HG03135 (cell line): ENCODE measurements around the gene MINDY3.

ENCODE experiments used
- ATAC-seq: cut with Tn5 transposase; IDR thresholded peaks from one replicate; pipeline ENCODE4 v1.9.1; 2021; ENCODE audit warnings: mild to moderate bottlenecking, moderate library complexity; ENCODE audit not compliant: unreplicated experiment

MINDY3 gene

GRCh38 chr10:15739254-15739970 is 120.9 kb downstream of the MINDY3 start:
- no peak for ATAC-seq

- no peak for ATAC-seq
These were observed 121.9 kb downstream of the MINDY3 start for GRCh38 chr10:15738270-15738925.

- no peak for ATAC-seq
These were observed 122.7 kb downstream of the MINDY3 start for GRCh38 chr10:15737656-15738055.

DNA sequence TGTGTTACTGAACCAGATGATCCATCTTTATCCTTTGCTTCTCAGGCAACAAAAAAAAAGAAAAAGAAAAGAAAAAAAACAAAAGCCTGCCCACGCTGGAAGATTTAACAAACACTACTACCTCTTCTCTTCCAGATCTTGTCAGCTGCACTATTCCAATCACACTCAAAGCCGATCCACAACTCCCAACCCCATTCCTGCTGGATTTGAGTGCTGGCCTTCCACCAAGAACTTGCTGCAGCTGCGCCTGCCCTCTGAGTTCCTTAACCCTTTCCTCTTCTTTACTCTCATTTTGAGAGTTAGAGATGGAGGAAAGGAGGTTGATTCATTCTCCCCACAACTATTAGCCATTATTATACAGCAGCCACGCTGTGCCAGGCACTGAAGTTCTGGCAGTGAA is 124.5 kb downstream of the MINDY3 start:
- ATAC-seq: no peak

DNA sequence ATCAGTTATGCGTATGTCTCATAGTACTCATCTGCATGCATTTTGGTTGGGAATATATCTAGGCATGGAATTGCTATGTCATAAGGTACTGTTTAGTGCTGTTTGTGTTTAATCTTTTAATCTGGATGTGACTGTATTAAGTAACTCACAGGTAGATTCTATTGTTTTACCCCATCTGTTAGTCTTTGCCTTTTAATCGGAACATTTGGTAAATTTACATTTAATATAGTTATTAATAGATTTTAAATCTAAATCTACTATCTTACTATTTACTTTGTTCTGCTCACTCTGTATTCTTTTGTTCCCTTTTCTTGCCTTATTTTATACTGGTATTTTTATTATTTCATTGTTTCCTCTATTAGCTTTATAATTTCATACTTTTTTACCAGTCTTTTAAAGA is 130.0 kb downstream of the MINDY3 start:
- no peak for ATAC-seq

- ATAC-seq: no peak
These were observed 130.4 kb downstream of the MINDY3 start for GRCh38 chr10:15729890-15730289.
